Skeletal muscle cell (primary cell): ENCODE data around the gene CXCR6.
"Not testable (repeated sequence)": the region's sequence is repeated elsewhere in the genome, so short reads cannot be mapped to it uniquely, and the experiment has no call there.

ENCODE experiments used
- DNase-seq: peaks from one replicate; pipeline ENCODE4 v3.0.0-alpha.2; 2010; ENCODE audit warnings: low read depth
- H3K4me3 ChIP-seq: 2 replicates; pipeline ENCODE4 v1.5.1; 2011; ENCODE audit warnings: low read depth, mild to moderate bottlenecking, control low read depth, low read length, moderate library complexity

CXCR6 gene

DNA sequence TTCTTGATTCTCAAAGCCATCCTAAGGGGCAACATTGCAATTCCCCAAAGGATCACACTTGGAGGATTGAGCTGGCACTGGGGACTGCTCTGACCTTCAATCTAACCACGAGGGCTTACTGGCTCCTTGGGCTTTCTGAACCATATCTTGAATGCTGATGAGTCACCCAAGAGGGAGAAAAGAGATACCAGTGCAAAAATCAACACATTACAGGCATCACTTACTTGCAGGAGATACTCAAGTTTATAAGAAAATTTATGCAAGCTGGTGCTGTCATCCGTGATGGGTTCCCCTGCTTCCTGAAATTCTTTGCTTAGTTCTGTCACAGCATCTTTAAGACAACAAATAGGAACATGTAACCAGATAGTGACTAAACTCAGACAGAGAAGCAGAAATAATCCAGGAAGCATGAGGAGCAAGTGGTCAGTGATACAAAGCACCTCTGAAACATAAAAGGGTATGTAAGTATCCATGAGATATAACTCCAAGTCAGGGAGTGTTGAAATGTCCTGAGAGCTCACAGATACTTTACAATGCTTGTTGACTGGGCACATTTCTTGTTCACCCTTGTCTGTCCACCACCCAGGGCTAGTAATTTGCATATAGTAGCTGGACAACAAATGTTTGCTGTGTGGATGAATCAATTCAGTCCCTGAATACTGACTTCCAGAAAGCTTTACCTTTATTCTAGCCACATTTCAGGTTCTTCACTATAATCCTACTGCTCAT is 38.2 kb downstream of the CXCR6 start:
- DNase-seq: no peak
- H3K4me3 ChIP-seq: no peak overlapping the region

DNA sequence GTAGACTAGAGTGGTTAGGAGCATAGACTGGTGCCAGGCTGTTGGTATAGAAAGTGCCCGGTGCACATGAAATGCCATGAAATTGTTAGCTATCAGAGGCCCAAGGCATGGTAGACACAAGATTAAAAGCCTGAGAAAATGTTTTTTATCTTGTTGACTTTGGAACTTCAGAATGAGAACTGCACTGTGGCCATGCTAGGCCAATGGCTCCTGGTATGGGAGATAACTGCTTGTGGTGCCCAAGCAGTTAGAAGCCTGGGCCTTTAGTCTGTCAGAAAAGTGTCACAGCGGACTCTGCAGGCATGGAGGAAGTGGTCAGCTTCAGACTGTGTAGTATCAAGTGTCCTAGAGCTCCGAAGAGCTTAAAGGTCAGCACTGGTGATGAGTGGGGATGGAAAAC is 40.5 kb downstream of the CXCR6 start:
- no peak for DNase-seq

DNA sequence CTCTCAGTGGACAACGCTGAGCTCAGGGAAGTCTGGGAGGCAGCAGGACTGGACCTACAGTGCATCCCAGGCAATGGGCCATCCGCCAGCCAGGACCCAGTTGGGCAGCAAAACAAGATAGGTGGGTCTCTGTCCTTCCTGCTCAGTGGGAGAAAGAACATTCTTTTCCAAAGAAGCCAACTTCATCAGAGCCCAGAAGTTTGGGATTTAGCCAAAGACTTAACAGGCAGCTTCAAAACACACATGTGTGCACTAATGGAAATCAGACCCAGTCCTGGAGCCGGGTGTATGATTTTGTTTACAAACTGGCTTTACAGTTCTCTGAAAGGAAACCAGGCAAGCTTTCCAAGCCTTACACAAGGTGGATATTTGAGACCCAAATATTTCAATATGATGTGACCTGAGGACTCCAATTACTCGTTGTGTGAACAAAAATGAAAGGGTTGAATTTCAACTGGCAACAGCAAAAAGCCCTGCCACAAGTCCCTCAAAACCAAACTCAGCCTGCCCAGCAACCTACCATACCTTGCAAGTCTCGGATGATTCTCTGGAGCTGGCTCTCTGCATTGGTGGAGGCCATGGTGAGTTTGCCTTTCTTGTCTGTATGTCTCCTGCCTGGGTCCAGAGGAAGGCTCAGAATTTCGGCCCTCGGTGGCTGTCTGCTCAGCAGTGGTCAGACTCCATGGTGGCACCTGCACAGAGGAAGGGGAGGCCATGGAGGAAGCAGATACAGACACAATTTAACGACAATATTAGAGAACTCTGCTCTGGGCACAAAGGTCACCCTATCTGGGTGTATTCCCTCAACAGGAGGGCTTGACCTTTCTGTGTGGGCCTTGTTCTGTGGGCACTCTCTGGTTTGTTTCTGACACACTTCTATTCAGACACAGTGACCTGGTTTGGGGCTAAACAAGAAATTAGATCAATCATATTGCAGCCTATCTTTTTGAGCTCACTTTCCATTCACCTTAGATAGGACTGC is 41.4 kb downstream of the CXCR6 start:
- no peak overlapping the region for H3K4me3 ChIP-seq
- no peak for DNase-seq

More for the DNA sequence above, 40.5 kb downstream of the CXCR6 start:
- H3K4me3 ChIP-seq: no peak overlapping the region

DNA sequence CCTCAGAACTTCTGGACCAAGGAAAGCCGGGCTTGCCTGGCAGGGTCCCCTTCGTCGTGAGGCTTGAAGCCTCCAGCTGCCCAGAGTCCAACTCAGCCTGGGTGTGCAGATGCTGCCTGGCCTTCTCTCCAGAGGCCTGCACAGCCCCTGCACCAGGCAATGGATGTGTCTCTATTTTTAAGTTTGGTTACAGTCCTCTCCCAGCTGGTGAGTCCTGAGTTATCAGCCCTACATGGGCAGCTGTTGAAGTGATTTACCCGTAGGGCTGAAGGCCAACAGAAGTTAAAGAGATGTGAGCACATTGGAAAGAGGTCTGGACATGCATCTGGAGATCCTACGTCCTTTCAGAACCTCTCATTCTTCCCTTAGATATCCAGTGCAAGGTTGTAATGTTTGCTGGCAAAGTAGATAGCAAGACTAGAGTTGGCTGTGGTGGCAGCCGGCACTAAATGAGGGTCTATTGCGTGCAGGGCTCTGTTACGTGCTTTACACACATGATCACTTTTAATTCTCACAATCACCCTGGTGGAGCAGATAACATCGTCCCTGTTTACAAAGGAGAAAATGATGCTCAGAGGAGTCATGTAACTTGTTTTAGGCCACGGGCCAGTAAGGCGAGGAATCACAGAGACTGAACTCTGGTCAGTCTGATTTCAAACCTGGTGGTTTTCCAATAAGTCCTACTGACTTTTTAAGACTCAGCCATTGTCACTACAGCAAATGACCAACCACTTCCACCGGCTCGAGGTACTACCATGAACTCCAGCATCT is 42.5 kb downstream of the CXCR6 start:
- DNase-seq: no peak
- no peak overlapping the region for H3K4me3 ChIP-seq

DNA sequence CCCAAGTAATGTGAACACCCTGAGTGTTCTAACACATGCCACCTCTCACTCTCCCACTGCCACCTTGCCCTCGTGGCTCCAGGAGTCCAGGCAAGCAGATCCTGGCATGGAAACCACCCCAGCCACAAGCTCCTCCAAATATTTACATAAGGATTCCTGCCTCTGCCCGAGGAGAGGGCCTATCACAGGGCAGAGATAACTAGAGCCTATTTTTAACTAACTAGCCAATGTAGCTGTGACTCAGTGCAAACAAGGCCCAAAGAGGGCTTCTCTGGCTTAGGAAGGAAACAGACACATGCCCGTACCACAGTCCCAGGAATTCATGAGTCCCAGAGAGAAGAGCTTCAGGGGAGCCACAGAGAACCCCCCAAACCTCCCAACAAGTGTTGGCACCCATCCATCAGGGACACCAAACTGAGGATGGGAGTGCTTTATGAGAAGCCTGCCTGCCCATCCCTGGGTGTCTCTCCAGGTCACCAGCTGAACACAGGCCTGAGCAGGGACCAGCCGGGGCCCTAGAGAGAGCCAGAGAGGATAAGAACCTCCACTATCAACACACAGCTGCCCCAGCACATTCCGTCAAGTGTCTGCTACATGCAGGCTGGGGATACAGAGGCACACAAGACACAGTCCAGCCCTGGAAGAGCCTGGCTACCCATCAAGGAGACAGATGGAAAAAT is 43.2 kb downstream of the CXCR6 start:
- H3K4me3 ChIP-seq: no peak overlapping the region
- DNase-seq: no peak

DNA sequence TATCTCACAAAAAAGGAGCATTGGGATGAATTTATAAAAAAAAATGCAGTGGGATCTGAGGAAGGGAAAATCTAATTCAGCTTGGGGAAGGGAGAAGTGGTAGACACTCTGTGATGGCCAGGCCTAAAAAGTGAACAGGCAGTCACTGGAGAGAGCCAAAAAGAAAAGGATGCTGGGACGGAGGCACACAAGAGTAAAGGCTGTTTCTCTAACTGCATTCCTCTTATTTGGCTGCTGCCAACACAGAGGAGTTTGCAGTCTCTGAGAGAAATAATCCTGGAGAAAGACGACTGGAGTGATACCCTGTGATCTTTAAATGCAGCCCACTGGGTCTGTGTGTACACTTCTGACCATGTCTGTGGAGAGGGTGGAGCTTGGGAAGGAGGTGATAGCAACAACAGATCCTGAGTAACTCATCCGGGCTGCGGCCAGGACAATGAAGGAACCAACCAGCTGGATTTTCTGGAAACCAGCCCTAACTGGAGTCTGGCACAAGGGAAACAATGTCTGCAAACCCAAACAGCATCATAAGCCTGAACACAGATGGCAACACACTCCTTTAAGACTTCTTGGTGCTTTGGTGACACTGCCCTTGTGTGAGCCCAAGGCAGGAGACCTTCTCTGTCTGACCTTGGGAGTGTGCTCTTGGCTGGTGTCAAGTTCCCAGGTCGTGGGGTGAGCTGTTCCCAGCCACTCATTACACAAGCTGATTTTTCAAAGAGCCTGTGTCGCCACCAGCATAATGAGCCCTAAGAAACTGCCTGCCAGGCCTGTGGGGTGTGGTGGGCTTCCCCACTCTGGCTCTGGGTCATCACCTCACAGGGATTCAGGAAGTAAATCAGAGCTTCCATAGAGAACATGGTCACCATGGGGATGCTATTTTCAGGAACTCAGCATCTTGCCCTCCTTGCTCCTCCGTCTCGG is 44.4 kb downstream of the CXCR6 start:
- DNase-seq: peak; percentile 56
- H3K4me3 ChIP-seq: no peak overlapping the region

DNA sequence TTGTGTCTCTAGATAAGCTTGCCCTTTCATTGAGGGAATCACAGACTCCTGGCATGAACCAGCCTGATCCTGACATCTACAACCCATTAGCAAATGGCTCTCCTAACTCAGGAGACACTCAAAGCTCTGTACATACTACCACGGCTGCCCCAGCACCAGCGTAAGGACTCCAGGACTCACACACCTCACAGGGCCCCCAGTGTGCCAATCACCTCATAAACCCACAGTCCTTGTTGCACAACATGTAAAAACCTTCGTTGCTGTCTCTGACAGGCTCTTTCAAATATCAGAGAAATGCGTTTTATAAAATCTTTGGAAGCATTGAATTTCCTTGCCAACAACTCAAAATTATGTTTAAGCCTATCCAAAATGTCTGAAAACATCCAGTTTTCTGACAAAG is 45.1 kb downstream of the CXCR6 start:
- no peak for DNase-seq

DNA sequence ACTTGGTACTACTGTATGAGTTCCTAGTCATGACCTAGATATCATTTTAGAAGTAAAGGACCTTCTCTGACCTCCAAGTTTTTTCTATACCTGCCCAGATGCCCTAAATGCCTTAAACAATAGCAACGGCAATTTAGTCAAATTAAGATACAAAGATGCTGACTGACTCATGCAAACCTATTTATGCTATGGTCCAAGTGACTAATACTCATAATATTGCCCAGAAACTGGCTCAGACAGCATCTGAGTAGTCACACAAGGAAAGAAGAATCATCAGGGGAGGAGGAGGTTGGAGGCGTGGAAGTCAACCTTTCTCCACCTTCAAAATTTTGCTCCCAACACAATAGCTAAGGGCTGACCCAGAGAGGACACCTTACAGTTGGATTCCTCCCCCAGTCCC is 45.5 kb downstream of the CXCR6 start:
- no peak overlapping the region for H3K4me3 ChIP-seq
- DNase-seq: peak; percentile 45

More for the DNA sequence above, 45.1 kb downstream of the CXCR6 start:
- H3K4me3 ChIP-seq: no peak overlapping the region

DNA sequence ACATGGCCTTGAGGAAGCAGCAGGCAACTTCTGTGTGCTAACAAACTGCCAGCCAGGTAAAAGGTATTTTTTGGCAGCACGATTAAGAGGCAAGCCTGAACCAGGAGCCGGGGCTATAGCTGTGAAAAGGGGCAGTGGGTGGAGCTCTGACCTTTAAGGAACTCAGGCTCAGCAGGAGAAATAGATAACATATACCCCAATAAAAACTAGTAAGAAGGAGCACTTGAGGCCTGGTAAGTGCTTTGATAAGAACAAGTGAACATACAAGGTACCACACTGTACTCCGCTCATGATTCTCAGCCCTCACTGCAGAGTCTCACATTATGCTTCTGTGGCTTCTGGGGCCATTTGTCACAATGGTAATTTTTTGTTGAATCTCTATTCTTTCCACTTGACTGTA is 46.9 kb downstream of the CXCR6 start:
- H3K4me3 ChIP-seq: no peak overlapping the region
- no peak for DNase-seq

DNA sequence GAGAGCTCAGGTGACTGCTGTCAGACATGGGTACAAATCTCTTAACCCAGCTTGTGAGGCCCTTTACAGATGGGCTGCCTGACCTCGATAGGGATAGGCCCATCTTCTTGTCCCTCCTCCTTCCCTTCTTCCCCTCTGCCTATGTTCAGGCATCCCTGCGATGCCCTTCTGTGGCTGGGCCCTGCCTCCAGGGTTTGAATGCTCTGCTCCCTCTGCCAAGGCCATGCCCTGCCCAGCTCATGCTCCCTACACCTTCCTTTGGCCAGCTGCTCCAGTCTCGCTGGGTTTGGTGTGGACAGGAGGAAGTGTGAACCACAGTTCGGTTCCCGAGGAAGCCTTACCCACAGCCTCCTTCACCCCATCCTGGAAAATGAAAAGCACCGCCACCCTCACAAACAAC is 48.1 kb downstream of the CXCR6 start:
- no peak overlapping the region for H3K4me3 ChIP-seq
- DNase-seq: no peak

DNA sequence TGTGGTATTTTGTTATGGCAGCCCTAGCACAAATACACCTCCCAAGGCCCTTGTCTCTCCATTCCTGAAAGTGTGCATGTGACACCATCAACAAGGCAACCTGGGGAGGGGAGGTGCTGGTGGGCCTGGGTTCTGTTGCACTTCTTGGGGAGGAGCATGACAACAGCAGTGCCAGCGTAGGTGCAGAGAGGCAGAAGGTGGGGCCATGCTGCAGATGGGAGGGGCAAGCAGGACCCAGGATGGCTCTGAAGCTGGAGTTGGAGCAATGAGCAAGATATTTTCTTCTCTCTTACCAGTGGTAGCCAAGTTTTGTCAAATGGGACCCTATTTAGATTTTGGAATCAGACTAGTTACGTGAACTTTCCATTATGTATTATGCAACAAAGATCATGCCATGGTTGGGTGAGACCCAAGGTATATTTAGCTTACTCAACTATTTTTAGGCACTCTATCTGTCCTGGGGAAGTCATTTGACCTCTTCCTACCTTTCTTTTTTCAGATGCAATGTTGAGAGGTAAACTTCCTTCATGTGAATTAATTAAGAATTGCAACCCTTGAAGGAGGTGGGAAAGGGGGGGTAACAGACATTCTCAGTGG is 49.0 kb downstream of the CXCR6 start:
- no peak overlapping the region for H3K4me3 ChIP-seq
- DNase-seq: no peak

DNA sequence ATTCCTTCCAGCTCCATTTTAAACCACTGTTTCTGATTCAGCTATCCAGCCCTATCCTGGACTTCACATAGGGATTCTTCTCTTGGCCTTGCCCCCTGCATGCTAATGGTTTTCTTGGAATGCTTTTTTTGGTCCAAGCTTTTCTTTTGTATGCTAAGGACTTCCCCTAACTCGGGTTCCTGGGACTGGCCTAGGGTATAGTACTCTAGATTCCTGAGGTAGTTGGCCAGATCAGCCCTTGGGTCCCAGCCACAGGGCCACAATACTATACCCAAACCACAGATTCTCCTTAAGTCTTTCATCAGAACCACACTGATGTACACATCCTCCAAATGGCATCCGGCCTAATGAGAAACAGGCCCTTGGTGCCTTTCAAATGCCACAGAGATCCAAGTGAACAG is 49.6 kb downstream of the CXCR6 start:
- no peak for DNase-seq
- H3K4me3 ChIP-seq: no peak overlapping the region

DNA sequence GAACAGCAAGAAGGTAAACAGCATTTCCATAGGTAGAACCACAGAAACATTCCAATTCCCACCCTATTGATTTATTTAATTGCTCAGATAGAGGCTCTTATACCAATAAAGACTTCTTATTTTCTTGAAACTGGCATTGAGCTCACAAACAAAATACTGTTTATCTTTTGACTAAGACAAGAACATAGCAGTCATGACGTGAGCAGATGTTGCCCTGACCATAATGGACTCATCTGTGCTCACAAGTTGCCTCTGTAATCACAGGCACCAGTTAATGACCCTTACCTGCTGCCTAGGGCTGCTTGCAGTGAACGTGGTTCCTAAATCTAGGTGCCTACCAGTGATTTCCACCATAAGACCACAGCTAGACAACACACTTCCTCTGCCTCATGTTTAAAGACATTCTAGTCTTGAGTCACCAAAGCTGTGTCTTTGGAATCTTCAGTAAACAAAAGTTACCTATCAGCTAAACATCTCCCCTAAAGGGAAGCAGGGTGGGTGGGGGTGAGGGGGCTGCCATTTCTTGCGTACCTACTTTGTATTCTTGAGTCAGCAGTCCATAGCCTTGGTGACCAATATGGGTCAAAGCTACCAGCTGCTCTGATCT is 50.3 kb downstream of the CXCR6 start:
- no peak for DNase-seq
- H3K4me3 ChIP-seq: no peak overlapping the region

DNA sequence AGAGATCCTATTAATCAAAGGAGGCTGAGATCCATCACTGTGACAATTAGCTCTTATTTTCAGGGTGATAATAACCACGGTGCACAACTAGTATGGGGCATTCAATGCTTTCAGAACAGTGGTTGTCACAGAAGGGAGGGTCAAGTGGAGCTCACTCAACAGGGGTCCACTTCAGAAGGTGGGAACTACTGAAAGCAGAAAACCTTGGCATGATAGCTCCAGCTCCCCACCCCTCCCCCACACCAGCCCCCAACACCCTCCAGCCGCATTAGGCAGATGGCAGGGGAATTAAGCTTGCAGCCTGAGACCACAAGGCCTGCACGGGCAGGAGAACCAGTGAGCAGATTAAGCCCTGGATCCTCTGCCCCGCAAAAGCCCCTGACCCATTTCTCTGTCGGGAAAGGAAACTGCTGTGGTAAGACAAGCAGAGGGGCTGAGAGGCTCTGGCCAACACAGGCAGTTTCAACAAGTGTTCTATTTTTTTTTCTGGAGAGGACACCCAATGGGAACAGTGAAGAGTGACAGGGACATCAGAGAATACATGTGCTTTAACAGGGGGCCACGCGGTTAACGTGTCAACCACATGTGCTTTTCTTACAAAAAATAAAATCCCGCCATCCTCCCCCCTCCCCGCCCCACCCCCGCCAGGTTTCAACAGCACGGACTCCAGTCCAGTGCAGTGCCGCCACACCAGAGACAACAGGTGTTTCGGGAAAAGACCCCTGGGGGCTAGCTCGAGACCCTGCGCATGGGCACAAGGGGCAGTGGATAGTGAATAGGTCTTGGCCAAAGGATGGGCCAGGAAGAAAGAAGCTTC is 51.4 kb downstream of the CXCR6 start:
- no peak for DNase-seq
- peak overlapping the region; percentile 75 for H3K4me3 ChIP-seq

DNA sequence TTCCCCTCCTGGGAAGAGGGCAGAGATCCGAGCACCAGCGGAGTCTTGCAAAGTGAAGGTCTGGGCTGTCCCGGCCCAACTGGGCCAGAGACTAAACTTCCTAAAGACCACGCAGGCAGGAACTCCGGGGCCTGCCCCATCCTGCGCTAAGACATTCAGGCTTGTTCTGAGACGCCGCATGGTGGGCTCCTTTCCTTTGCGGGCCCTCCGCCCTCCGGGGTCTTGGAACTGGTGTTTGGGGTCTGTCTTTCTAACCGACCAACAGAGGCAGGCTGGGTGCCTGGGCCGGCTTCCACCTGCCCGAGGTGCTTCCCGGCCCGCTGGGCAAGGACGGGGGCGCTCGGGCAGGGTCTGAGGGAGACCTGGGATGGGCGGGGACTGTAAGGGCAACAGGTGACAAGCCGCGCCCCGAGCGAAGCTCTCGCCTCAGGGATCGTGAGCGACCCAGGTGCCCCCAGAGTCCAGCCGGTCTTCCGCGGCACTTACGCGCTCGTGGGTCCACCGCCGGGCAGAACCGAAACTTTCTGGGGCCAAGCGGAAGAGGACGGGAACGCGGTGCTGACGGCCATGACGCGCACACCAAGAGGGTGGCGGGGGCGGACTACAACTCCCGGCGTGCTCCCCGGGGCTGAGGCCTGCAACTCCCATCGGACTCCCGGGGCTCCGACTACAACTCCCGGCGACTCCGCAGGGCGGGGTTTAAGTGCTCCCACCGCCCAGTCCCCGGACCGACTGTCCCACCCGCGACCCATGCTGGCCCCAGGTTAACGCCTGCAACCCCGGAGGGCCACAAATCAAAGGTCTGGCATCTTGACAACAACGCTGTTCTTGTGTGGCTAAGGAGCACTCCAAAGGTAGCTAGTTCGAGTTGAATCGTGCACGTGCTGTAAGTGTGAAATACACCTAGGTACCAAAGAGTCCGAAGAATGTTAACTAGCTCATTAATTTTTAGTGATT is 52.2 kb downstream of the CXCR6 start, which contains the start of gene FYCO1:
FYCO1 (minus strand) TSS at position 589 of the 957 bp plus-strand sequence. CDS start 10,914 bp downstream, outside the sequence.
- peak; percentile 55 for DNase-seq

DNA sequence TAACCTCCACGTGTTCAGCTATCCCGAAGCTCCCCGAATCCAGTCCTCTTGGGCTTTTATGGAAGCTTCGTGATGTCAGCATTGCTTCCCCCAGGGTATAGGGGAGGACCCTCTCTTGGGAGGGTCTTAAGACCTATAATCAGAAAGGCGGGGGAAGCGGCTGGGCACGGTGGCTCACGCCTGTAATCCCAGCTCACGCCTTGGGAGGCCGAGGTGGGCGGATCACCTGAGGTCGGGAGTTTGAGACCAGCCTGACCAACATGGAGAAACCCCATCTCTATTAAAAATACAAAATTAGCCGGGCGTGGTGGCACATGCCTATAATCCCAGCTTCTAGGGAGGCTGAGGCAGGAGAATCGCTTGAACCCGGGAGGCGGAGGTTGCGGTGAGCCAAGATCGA is 54.2 kb downstream of the CXCR6 start:
- H3K4me3 ChIP-seq, DNase-seq: not testable (repeated sequence)

More for the DNA sequence above, 52.2 kb downstream of the CXCR6 start, which contains the start of gene FYCO1:
- peak within 1 kb of the TSS; percentile 75 for H3K4me3 ChIP-seq
